Stimulated activated CD4-positive, alpha-beta T cell treated with anti-CD3 and anti-CD28 coated beads, Interleukin-2, amount 100 ng/mL, for 48 hours (primary cell): ENCODE results near the gene CDSN.

Source experiments
- DNase-seq, 2 donors: peaks; one replicate each; pipeline ENCODE4 v3.0.0-alpha.2; 2020

Gene CDSN

DNA sequence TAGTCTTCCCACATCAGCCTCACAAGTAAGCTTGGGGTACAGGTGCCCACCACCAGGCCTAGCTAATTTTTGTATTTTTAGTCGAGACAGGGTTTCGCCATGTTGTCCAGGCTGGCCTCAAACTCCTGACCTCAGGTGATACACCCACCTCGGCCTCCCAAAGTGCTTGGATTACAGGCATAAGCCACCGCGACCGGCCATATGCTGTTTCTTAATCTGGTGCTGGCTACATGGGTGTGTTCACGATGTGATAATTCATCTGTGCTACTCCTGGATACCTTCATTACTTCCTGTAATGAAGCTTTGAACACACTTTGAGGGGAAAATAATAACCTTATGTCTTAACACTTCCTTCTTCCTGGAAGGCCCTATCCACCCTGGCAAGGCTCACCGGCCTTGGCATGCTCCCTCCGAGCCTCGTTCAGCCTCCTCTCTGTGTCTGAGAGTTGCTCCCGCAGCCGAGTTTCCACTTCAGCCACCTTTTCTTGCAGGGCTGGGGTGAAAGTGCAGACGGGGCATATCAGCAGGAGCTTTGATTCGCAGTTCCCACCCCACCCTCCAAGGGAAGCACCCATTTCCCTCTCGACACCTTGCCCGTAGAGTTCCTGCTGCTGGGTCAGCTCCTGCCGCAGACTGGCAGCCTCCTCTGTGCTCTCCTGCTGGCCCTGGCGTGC, 24.2 kb upstream of the CDSN start:
- no peak for DNase-seq

DNA sequence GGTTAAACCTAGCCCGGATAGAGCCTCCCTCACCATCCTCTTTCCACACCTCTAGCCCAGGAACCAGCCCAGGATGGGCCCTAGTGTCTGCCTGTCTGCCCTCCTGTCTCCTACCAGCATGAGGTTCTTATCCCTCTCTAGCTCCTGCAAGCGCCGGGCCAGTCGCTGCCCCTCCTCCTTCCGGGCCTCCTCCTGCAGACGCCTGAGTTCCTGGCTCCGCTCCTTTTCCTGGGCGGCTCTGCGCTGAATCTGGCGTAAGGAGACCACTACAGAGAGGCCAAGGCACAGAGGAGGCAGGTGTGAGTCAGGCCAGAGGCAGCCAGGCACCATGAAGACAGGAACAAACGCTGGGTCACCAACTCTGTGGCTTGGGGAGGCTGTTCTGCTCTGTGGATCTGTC, 22.9 kb upstream of the CDSN start:
- DNase-seq: no peak

DNA sequence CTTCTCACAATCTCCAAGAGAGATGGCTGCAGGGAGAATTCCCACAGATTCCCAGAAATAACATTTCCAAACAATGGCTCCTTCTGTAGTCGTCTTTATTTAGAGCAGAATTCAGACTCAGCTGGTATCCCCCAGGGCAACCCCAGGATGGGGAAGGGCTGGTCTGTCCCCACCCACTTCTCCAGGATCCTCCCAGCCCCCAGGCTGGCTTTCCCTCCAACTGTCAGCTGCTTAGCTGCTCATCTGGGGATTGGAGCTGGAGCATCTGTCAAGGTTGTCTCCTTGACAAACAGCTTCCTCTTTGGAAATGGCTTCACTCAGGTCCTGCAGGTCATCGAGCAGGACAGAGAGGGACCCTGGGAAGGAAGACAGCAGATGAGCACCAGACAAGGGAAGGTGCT, 22.1 kb upstream of the CDSN start:
- DNase-seq: no peak

DNA sequence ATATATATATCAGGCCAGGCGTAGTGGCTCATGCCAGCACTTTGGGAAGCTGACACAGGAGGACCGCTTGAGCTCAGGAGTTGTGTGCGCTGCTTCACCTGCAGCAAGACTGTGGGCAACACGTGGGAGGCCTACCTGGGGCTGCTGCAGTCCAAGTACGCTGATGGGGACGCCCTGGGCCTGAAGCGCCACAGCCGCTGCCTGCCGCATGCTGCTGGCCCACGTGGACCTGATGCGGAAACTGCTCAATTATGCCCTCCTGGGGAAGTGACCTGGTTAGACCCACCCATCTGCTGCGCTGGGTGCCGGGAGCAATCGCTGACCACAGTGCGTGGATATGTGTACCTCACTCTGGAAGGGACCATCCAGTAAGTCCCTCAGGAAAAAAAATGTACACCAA, 20.4 kb upstream of the CDSN start:
- no peak for DNase-seq

DNA sequence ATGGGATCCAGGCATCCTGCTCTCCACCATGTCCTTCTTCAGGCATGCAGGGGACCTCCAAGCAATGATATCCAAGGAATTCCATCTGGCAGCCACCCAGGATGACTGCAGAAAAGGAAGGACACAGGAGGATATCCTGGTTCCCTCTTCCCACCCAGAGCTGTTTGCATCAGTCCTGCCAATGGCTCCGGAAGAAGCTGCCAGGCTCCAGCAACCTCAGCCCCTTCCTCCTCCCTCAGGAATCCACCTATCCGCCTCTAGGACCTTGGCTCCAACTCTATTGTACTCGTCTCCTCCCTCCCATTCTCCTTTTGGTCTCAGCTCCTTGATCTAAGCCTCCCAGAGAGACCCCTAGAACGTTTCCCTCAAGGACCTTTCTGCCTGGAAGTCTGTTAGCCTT, 19.4 kb upstream of the CDSN start:
- DNase-seq: no peak

DNA sequence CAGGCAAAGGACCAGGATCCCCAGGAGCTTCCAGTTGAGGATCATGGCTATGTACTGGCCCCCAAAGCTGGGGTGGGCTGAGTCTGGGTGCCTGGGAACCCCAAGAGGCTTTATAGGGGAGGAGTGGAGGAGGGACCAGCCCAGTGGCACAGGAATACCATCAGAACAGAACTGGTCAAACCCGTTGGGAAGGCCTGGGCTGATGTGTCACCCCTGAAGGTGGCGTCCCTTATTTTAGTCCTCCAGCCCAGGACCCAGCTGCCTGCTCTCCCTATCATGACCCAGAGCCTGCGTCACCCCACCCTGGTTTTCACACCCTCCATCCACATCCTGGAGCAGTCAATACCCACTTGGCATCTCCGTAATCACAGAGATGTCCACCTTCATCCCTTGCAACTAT, 18.7 kb upstream of the CDSN start, which contains the start of gene PSORS1C2:
Gene PSORS1C2 (minus strand): TSS at position 85 of the 400 bp plus-strand sequence. CDS start 40 bp downstream, at position 45.
- DNase-seq: no peak

DNA sequence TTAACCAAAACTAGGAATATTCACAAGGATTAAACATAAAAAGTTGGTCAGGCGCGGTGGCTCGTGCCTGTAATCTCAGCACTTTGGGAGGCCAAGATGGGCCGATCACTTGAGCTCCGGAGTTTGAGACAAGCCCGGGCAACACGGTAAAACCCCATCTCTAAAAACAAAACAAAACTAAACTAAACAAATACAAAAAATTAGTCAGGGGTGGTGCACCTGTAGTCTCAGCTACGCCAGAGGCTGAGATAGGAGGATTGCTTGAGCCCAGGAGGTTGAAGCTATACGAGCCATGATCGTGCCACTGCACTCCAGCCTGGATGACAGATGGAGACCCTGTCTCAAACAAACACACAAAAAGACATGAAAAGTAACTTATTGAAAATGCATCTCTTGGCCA, 15.5 kb upstream of the CDSN start:
- no peak for DNase-seq

DNA sequence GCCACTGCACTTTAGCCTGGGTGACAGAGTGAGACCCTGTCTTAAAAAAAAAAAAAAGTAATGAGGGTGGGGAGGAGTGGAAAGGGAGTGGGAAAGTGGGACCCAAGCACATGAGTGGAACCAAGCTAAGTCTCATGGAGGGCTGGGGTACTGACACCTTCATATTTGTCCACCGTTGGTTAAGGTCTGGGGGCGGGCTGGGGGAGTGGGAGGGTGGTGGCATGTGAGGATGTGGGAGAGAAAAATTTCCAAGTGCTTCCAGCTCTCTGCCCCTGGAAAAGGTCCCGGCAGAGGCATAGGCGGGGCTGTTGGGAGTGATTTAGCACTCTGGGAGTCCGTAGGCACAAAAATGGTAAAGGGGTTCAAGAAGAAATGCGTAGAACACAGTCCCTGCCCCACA, 12.6 kb upstream of the CDSN start:
- no peak for DNase-seq

DNA sequence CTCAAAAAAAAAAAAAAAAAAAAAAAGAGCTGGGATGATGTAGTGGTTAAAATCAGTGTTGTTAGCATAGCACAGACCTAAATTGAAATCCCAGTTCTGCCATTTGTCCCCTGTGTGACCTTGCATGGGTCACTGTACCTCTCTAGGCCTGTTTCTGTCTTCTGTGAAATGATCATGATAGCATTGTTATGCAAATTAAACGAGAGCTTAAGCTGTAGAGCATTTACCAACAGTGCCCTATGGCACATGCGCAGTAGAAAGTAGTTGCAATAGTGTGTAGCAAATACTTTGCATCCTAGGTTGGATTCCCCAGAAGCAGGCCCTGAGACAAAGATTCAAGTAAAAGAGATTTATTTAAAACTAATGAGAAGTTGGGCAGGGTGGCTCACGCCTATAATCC, 11.3 kb upstream of the CDSN start:
- DNase-seq: no peak

DNA sequence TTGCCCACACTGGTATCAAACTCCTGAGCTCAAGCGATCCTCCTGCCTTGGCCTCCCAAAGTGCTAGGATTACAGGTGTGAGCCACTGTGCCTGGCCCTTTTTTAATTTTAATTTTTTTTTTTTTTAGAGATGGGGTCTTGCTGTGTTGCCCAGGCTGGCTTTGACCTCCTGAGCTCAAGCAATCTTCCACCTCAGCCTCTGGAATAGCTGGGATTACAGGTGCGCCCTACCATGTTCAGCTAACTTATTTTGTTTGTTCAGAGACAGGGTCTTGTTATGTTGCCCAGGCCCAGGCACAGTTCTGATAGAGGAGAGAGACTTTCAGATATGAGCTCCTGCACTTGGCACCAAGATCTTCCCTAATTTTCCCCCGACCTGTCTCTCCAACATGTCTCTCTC, 10.5 kb upstream of the CDSN start:
- no peak for DNase-seq

DNA sequence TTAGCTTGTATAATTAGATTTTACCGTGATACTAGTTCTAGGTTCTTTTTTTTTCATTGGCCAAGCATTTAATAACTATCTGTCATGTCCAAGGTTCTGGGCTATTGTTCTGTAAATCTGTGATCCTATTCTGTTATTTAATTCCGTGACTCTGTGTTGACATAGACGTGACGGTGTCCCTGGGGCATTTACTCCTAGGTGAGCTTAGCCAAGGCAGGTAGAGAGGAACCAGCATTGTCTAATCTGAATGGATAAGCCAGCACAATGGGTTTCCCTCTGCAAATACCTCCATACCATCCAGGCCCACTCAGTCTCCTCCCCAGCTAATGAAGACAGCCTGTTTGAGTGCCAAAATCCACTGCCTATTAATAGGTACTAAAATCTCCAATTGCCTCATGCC, 8.9 kb upstream of the CDSN start:
- DNase-seq: no peak

DNA sequence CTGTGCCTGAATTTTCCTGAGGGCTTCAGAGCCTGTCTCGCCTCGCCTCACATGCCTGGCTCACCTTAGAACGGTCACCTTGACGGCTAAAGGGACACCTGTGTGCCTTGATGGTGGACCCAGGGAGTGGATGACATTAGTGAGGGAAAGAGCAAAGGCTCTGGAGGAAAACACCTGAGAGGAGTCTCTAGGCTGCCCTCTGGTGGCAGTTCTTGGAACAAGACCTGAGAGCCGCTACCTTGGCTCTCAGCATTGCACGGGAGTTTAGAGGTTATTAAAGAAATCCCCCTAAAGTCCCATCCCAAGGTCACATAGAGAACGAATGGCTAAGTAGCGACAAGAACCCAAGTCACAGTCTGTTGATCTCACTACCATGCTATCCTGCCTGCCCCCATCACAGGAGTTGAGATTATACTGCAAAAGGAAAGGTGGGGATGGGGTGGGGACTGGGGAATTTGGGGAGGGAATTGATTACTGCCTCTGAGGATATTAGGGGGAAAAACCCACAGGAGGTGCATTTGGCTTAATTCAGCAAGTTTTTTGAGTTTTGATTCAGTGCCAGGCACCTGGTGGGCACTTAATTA, 7.9 kb upstream of the CDSN start:
- peak; percentile 81 to 84 for DNase-seq

DNA sequence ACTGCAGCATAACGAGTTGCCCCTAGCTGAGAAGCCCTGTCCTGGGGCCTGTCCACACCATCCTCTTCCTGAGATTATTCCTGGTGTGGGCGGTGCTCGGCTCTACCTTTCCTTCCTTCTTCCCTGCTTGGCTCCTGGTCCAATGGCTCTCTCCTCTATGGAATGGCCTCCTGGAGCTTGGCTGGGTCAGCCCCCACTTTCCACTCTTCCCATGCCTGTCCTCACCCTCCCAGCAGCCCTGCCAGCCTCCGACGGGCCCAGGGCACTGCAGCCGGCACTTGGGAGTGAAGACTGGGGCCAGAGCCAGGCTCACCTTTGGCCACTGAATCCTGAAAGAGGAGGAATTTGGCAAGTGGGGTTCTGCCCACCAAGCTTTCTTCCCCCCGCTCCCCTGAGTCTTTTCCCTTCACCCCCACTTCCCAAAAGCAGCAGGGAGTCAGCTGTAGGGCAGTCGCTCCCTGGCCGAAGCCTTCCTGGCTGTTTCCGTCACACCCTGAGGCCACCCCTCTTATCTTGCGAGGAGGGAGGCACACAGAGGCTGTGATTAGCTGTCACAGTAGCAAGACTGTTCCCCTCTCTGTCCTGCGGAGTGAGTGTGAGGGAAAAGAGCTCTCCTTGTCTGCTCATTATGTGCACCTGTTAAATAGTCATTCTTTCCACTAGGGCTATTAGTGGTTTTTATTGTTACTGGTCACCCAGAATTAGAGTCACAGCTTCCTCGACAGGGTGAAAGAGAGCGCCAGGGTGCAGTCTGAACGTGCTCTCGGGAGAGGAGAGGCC, 6.3 kb upstream of the CDSN start:
- DNase-seq: no peak

DNA sequence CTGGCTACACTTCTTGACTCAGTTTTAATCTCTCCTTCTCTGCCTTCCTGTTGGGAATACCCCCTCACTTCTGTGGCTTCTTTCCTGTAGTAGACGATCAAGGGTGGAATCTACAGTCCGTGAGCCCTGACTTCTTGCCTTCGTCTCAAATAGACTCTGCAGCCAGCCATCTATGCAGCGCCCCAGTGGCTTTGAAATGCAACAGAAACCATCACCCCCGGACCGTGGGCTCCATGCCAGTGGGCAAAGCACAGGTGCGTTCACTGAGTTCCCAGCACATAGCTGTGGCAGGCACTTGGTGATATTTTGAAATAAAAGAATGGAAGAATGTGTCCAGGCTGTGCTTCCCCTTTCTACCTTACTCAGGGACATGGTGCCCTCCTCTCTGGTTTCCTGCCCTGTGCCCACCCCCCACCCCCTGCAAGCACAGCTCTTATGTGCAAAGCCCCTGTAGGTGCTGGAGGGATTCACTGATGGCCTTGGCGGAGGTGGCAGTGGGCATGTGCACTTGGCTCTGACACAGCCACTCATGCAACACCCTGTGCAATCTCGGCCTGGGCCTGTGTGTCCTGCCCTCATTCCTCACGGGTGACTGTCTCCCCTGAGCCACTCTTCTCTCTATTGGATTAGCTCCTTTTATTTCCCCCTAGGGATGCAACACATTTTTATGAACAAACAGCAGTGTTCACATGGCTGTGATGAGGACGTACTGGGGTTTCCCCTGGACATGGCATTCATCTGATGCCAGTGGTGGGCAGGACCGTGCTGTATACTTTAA, 5.5 kb upstream of the CDSN start:
- no peak for DNase-seq

DNA sequence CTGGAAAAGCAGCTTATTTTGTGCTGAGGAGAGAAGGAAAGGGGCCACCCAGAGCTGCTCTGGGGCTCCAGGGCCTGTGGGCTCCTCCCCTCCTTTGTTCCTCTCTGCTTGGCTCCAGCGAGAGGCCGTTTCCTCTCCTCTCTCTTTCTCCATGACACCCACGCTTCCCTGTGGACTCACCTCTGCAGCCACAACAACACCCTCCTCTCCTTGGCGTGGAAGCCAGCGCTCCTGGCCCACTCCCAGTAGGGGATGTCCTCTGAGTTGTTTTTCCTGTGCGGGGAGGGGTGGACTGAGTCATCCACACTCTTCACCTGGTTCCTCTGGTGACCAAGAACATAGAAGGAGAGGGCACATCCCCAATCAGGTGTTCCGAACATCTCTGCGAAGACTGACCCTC, 4.9 kb upstream of the CDSN start:
- no peak for DNase-seq

DNA sequence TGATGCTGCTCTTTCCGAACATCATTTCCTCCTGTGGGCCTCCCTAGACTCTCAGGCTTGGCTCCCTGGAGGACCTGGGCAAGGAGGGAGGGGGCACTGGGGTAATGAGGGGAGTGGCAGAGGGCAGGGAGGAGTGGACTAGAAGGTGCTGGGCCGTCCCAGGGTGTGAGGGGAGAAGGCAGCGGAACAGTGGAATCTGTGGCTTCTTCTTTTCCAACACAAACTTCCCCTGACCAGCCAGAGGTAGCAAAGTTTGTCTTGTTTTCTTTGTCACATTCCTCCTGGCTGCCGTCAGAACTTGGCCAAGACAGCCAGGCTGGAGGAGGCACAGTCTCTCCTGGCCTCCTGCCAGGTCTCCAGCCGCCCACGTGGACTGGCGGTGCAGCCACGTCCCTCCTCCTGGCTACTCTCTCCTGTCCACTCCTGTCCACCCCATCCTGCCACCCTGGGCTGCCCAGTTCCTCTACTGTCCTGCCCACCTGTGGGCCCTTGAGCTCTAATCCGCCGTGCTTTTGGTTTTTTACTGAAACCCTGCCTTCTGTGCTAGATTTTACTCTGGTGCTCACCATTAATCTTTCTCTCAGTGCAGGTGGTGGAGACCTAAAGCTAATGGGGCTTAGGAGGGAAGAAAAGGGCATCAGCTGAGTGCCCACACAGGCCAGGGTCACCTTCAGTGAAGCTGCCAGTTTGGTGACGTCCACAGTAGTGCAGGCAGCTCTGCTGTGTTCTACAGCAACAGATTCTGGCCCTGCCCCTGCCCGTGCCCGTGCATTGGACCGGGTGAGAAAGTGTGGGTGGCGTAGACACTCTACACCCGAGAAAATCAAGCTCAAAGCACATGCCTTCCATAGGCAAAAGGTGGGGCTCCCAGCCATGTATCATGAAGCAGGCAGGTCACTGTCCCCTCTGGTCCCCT, 2.8 kb upstream of the CDSN start:
- DNase-seq: no peak

DNA sequence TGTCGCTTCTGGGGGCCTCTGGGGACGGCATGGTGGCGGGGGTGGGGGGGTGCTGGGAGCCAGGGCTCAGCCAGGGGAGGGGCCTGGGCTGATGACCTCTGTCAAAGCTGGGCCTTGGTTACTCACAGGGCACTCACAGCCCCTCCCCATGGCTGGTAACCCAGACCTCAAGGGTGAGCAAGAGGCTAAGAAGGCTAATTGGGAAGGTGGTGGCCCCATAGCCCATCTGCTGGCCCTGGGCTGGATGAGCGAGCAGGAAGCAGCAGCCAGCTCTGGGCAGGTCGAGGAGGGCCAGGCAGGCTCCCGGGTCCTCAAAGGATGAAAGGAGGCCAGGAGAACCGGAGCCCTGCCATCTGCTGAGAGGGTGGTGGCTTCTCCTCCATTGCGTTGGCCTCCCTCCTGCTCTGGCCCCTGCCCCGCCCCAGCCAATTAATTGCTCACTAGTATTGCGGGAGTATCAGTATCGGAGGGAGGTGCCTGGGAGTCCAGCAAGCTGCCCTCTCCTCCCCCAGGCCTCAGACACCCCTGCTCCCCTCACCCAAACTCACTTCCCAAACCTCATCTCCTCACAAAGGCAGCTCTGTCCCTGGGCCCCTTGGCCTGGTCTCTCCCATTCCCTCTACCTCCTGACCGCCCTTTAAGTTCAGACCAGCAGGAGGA, 1.0 kb upstream of the CDSN start:
- no peak for DNase-seq

DNA sequence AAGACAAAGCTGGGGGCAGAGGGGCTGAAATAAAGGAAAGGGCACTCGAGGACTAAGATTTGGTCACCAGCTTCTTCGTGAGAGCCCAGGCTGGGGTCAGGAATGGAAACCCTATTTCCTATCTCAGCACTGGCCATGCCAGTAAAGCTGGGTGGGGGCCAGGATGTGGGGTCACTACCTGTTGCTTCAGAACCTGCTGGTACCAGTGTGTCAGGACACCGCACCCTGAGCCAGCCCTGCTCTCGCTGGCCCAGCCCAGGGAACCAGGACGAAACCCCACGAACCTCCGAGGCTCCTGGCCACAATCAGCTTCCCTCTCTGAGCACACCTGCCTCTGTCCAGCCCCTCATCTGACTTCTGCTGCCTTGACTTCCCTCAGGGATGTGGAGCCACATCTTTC, 2.1 kb downstream of the CDSN start:
- DNase-seq: no peak

DNA sequence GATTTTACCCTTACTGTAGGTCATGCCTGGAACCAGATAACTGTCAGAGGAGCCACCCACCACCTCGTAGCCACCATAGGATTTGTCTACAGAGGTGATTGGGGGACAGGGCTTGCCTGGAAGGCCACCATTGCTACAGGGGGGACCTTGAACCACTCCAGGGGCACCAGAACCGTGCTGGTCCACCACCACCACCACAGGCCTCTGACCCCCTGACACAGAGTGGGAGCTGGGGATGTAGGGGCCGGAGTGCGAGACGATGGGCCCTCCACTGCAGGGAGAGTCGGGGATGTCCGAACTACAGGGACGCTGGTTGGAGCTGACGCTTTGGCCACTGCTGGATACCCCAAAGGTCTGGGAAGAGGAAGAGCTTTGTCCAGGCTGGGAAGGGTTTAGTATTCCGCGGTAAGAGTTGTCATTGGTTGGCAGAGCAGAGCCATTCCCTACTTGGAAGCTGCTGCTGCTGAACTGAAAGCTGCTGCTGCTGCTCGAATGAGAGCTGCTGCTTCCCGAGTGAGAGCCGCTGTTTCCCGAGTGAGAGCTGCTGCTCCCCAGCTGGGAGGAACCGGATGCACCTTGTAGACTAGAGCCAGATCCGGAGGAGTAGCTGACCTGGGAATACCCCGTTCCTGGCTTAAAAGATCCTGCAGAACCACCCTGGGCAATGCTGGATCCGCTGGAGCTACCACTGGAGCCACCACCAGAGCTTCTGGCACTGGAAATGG, 3.4 kb downstream of the CDSN start:
- DNase-seq: no peak

DNA sequence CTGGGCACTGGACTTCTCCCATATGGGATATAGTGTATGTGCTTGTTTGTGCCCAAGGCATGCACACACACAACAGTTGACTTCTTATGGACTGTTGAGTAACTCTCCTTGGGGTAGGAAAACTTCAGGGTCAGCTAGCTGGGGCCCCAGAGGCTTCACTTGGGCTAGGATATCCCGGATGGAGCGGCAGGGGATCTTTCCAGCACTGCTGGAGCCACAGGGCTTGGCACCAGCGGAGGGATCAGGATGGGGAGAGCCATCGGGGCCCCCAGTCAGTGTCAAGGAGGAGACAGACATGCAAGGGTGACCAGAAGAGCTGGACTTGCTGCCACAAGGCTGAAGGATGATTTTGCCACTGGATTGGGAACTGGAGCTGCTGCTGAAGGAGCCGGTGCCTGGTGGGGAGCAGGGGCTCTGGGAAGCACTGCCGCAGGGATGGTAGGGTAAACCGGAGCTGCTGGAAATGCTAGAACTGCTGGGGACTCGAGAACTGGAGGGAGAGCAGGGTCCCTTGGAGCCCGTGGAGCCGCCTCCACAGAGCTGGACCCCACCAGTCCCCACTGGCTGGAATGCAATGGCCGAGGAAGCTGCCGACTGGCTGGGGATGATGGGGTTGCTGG, 4.2 kb downstream of the CDSN start:
- DNase-seq: no peak
